ENCODE measurements around the gene SLC16A3. TPM values are rescaled to one million over a fixed set of nuclear protein-coding genes. Genes with fewer than 3 reads are reported as not detected.

Gene SLC16A3
- polyA plus RNA-seq, 1 of the 3 experiments (the other 2 are of a cell fraction) = 70.7 TPM

DNA sequence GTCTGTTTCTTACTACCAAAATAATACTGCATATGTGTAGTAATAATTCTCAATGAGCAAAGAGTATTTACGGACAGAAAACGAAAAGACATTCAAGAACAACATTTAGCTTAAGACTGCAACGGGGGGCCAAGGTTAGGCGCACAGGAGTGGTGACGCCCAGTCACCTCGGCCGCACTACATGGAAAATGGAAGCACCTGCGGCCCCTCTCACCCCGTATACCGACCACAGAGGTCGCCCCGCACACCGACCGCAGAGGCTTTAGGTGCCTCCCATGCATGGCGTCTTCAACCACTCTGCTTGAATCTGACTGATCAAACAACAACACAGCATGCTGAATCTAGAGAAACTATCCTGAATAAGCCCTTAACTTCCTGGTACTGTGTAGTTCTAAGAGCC lies 42.6 kb upstream of the SLC16A3 start:
- 95% methylated on average over 15 of the region's 15 CpGs for WGBS (ENCODE audit: low lambda C conversion rate)
- no peak for TF ChIP-seq TEAD4 (IDR thresholded peaks at IDR 0.05; ENCODE audit: borderline replicate concordance, insufficient read depth)

GRCh38 chr17:82187500-82187899 lies 41.3 kb upstream of the SLC16A3 start:
- H3K9me3 ChIP-seq = no peaks in the 10 kb centered on the region
- no peaks in the 10 kb centered on the region for H3K79me2 ChIP-seq (ENCODE audit: insufficient read depth)
- CTCF ChIA-PET = interaction anchor here (0.7 to 2.8 kb wide), 2 partner anchors 18 to 245 kb away, joined by 3 to 16 read pairs; no protein-coding TSS in a partner anchor
- H3K4me3 ChIP-seq (ENCODE audit: low read depth in 2 of 2, low read length in 1 of 2) = no peak overlapping the region
- POLR2A ChIA-PET = no interaction called here
- no peak overlapping the region for H3K4me2 ChIP-seq
- peaks cover 14 to 35% of the 10 kb centered on the region in 2 experiments for H3K36me3 ChIP-seq (replicated peaks in 1 of 2; ENCODE audit: control insufficient read depth in 1 of 2, insufficient read depth in 2 of 2, low read length in 1 of 2)
- no peaks in the 10 kb centered on the region for H3F3A ChIP-seq (replicated peaks; ENCODE audit: insufficient read depth)
- DNase-seq = no peak
- H4K20me1 ChIP-seq (ENCODE audit: insufficient read depth) = no peaks in the 10 kb centered on the region
- H3K27ac ChIP-seq (ENCODE audit: low read depth in 2 of 2, low read length in 1 of 2) = no peak overlapping the region
- H3K27me3 ChIP-seq (ENCODE audit: insufficient read depth) = no peaks in the 10 kb centered on the region
- TF ChIP-seq POLR2AphosphoS5 (IDR thresholded peaks at IDR 0.05; ENCODE audit: low read depth, low read length) = no peak
- TF ChIP-seq EP300 (IDR thresholded peaks at IDR 0.05; ENCODE audit: borderline replicate concordance in 1 of 2, low read depth in 1 of 2, low read length in 1 of 2) = no peak
- no peak for TF ChIP-seq REST (IDR thresholded peaks at IDR 0.05; ENCODE audit: low read depth, low read length)
- TF ChIP-seq CHD2 (IDR thresholded peaks at IDR 0.05; ENCODE audit: low read length, partially characterized antibody) = no peak
- TF ChIP-seq RXRA (IDR thresholded peaks at IDR 0.05; ENCODE audit: borderline replicate concordance, low read depth) = no peak
- no peak for TF ChIP-seq MXI1 (IDR thresholded peaks at IDR 0.05; ENCODE audit: low read depth, low read length)
- TF ChIP-seq TAF1 (IDR thresholded peaks at IDR 0.05; ENCODE audit: borderline replicate concordance, low read depth, low read length) = no peak
- no peak for TF ChIP-seq JUND (IDR thresholded peaks at IDR 0.05)
- no peak for TF ChIP-seq FOXM1 (IDR thresholded peaks at IDR 0.05; ENCODE audit: low read depth)
- TF ChIP-seq USF1 (IDR thresholded peaks at IDR 0.05; ENCODE audit: borderline replicate concordance, low read depth) = no peak
- no peak for TF ChIP-seq NFIC (IDR thresholded peaks at IDR 0.05; ENCODE audit: borderline replicate concordance)
- TF ChIP-seq, protein P1, sequence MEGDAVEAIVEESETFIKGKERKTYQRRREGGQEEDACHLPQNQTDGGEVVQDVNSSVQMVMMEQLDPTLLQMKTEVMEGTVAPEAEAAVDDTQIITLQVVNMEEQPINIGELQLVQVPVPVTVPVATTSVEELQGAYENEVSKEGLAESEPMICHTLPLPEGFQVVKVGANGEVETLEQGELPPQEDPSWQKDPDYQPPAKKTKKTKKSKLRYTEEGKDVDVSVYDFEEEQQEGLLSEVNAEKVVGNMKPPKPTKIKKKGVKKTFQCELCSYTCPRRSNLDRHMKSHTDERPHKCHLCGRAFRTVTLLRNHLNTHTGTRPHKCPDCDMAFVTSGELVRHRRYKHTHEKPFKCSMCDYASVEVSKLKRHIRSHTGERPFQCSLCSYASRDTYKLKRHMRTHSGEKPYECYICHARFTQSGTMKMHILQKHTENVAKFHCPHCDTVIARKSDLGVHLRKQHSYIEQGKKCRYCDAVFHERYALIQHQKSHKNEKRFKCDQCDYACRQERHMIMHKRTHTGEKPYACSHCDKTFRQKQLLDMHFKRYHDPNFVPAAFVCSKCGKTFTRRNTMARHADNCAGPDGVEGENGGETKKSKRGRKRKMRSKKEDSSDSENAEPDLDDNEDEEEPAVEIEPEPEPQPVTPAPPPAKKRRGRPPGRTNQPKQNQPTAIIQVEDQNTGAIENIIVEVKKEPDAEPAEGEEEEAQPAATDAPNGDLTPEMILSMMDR (IDR thresholded peaks at IDR 0.05) = no peak
- no peak for TF ChIP-seq SIN3A (IDR thresholded peaks at IDR 0.05; ENCODE audit: borderline replicate concordance, low read depth, low read length)
- no peak for TF ChIP-seq GABPA (IDR thresholded peaks at IDR 0.05; ENCODE audit: low read depth)
- no peak for TF ChIP-seq TCF12 (IDR thresholded peaks at IDR 0.05)
- TF ChIP-seq FOXJ3 (CRISPR knock-in tag; IDR thresholded peaks at IDR 0.05) = no peak
- H3K4me1 ChIP-seq (ENCODE audit: control insufficient read depth in 1 of 2, insufficient read depth in 2 of 2, low read depth in 1 of 2, low read length in 1 of 2) = no peaks in the 10 kb centered on the region
- H3K9me2 ChIP-seq = no peaks in the 10 kb centered on the region
- H3K9ac ChIP-seq = no peak overlapping the region
- no peak overlapping the region for H2AFZ ChIP-seq (ENCODE audit: low read depth)
- 96% methylated on average over 23 of the region's 23 CpGs for WGBS (ENCODE audit: low lambda C conversion rate)

More for the DNA sequence above, 42.6 kb upstream of the SLC16A3 start:
- no peaks in the 10 kb centered on the region for H4K20me1 ChIP-seq (ENCODE audit: insufficient read depth)
- ChIA-PET CTCF (interaction anchor here (1.4 to 2.8 kb wide), 3 partner anchors 19 to 227 kb away, joined by 4 to 16 read pairs (median 5); no protein-coding TSS in a partner anchor), POLR2A (interaction anchor here (1.2 kb wide), 1 partner anchor 29 kb away, joined by 3 read pairs; no protein-coding TSS in a partner anchor)
- no peak overlapping the region for H3K4me3 ChIP-seq (ENCODE audit: low read depth in 2 of 2, low read length in 1 of 2)
- peaks cover 14 to 33% of the 10 kb centered on the region in 2 experiments for H3K36me3 ChIP-seq (replicated peaks in 1 of 2; ENCODE audit: control insufficient read depth in 1 of 2, insufficient read depth in 2 of 2, low read length in 1 of 2)
- H3F3A ChIP-seq (replicated peaks; ENCODE audit: insufficient read depth) = no peaks in the 10 kb centered on the region
- no peak overlapping the region for H3K27ac ChIP-seq (ENCODE audit: low read depth in 2 of 2, low read length in 1 of 2)
- no peak overlapping the region for H3K9ac ChIP-seq
- no peak overlapping the region for H2AFZ ChIP-seq (ENCODE audit: low read depth)
- no peaks in the 10 kb centered on the region for H3K9me2 ChIP-seq
- H3K9me3 ChIP-seq = no peaks in the 10 kb centered on the region
- H3K4me2 ChIP-seq = no peak overlapping the region
- H3K79me2 ChIP-seq (ENCODE audit: insufficient read depth) = no peaks in the 10 kb centered on the region
- H3K27me3 ChIP-seq (ENCODE audit: insufficient read depth) = no peaks in the 10 kb centered on the region
- DNase-seq = no peak
- H3K4me1 ChIP-seq (ENCODE audit: control insufficient read depth in 1 of 2, insufficient read depth in 2 of 2, low read depth in 1 of 2, low read length in 1 of 2) = no peaks in the 10 kb centered on the region; a peak in 1 of 4 replicates

All from SK-N-SH (cell line).